ENCODE data around the gene ACMSD. TPM values are rescaled to one million over a fixed set of nuclear protein-coding genes. Genes with fewer than 3 reads are reported as not detected.

Gene ACMSD
- total and polyA plus RNA-seq, 2 of the 4 experiments (the other 2 are of a cell fraction), result not detected

Small RNAs within 50 kb of the gene (microRNA-seq; reads per million reads assigned to microRNA genes)
- not detected for gene AC110620.1 (ENCODE audit: insufficient read depth, insufficient read length)
- 0 reads per million in 2 experiments for gene MIR5590 (ENCODE audit: insufficient read depth in 1 of 2, insufficient read length in 1 of 2, unreplicated experiment in 1 of 2)

Small RNAs within 50 kb of the gene (small RNA-seq; reads per million reads assigned to genes)
- gene AC110620.1, result 0 reads per million in 5 experiments
- gene MIR5590, result 0 reads per million in 5 experiments

Other genes with a start within 250 kb of the ACMSD start
- not detected in 2 replicates for gene TMEM163, start 119.6 kb upstream of the ACMSD start, total RNA-seq (2012; rRNA removed)
- gene TMEM163, start 119.6 kb upstream of the ACMSD start, polyA plus RNA-seq (2012; rRNA removed), result not detected in 2 replicates
- 30.6 and 44.6 TPM in 2 replicates for gene CCNT2, start 80.2 kb downstream of the ACMSD start, total RNA-seq (2012; rRNA removed)
- 6.6 and 8.8 TPM in 2 replicates for gene CCNT2, start 80.2 kb downstream of the ACMSD start, polyA plus RNA-seq (2012; rRNA removed)
- not detected in 2 replicates for gene MAP3K19, start 208.8 kb downstream of the ACMSD start, total RNA-seq (2012; rRNA removed)
- not detected in 2 replicates for gene MAP3K19, start 208.8 kb downstream of the ACMSD start, polyA plus RNA-seq (2012; rRNA removed)
- 65.8 and 85.5 TPM in 2 replicates for gene RAB3GAP1, start 213.7 kb downstream of the ACMSD start, total RNA-seq (2012; rRNA removed)
- gene RAB3GAP1, start 213.7 kb downstream of the ACMSD start, polyA plus RNA-seq (2012; rRNA removed), result 16.2 and 21.2 TPM in 2 replicates